Activated CD4-positive, alpha-beta memory T cell treated with anti-CD3 and anti-CD28 coated beads, Interleukin-2, amount 10 ng/mL, durations not matched to agents 7 days and 5 days (primary cell): Measurements from ENCODE around the gene KRT38. TPM values are rescaled to one million over a fixed set of nuclear protein-coding genes. Genes with fewer than 3 reads are reported as not detected.
"Not testable (repeated sequence)": the region's sequence is repeated elsewhere in the genome, so short reads cannot be mapped to it uniquely, and the experiment has no call there.

Source experiments
- CTCF ChIA-PET: fragments of 350-600 bp; sonication (Branson Sonifier 250); formaldehyde crosslinking; loops from one replicate; lab custom pipeline; 2021; ENCODE audit warnings: antibody characterized with exemption, inconsistent platforms; lab: Charles Lee
- POLR2A ChIA-PET: fragments of 350-600 bp; sonication (Branson Sonifier 250); formaldehyde crosslinking; loops from one replicate; lab custom pipeline; 2021; ENCODE audit warnings: antibody characterized with exemption; lab: Charles Lee
- DNase-seq: peaks from one replicate; pipeline ENCODE4 v3.0.0-alpha.2; 2020
- H3K27ac Mint-ChIP-seq: one replicate; pipeline ENCODE4 v1.8.0; 2021; ENCODE audit warnings: mild to moderate bottlenecking, mixed read lengths
- H3K27me3 Mint-ChIP-seq: one replicate; pipeline ENCODE4 v1.8.0; 2021; ENCODE audit warnings: mixed read lengths
- H3K36me3 Mint-ChIP-seq: one replicate; pipeline ENCODE4 v1.8.0; 2021; ENCODE audit warnings: low read depth, mixed read lengths
- H3K4me1 Mint-ChIP-seq: one replicate; pipeline ENCODE4 v1.8.0; 2021; ENCODE audit warnings: mixed read lengths
- H3K4me3 Mint-ChIP-seq: one replicate; pipeline ENCODE4 v1.8.0; 2021; ENCODE audit warnings: mild to moderate bottlenecking, mixed read lengths
- H3K9me3 Mint-ChIP-seq: one replicate; pipeline ENCODE4 v1.8.0; 2021; ENCODE audit warnings: mixed read lengths
- total RNA-seq, 2 experiments: library from RNA; stranded (reverse); gene quantifications; one replicate each; pipeline ENCODE4 v1.2.3, GENCODE V29; 2021

KRT38 gene
- total RNA-seq, 2 experiments from 2014 or later = not detected

- H3K27ac Mint-ChIP-seq = no peak overlapping the region
- no peaks in the 10 kb centered on the region for H3K36me3 Mint-ChIP-seq
- H3K4me1 Mint-ChIP-seq = no peaks in the 10 kb centered on the region
- POLR2A ChIA-PET = interaction anchor here (0.6 kb wide), 1 partner anchor 567 kb away, joined by 3 read pairs; no protein-coding TSS in a partner anchor
- H3K9me3 Mint-ChIP-seq = no peaks in the 10 kb centered on the region
- CTCF ChIA-PET = no interaction called here
- no peak overlapping the region for H3K4me3 Mint-ChIP-seq
- H3K27me3 Mint-ChIP-seq = peaks cover 2% of the 10 kb centered on the region
- DNase-seq = no peak
These were observed 7.2 kb downstream of the KRT38 start for GRCh38 chr17:41433586-41433985.

GRCh38 chr17:41430376-41430775 lies 10.4 kb downstream of the KRT38 start:
- H3K4me1 Mint-ChIP-seq, DNase-seq, H3K27me3 Mint-ChIP-seq, H3K4me3 Mint-ChIP-seq, H3K9me3 Mint-ChIP-seq, CTCF ChIA-PET, H3K27ac Mint-ChIP-seq, H3K36me3 Mint-ChIP-seq, POLR2A ChIA-PET: not testable (repeated sequence)

GRCh38 chr17:41429667-41430066 lies 11.1 kb downstream of the KRT38 start:
- no peaks in the 10 kb centered on the region for H3K9me3 Mint-ChIP-seq
- POLR2A ChIA-PET = no interaction called here
- no peak overlapping the region for H3K27ac Mint-ChIP-seq
- CTCF ChIA-PET = no interaction called here
- no peaks in the 10 kb centered on the region for H3K36me3 Mint-ChIP-seq
- H3K4me1 Mint-ChIP-seq = no peaks in the 10 kb centered on the region
- no peak for DNase-seq
- no peak overlapping the region for H3K4me3 Mint-ChIP-seq
- H3K27me3 Mint-ChIP-seq = peaks cover 2% of the 10 kb centered on the region

- ChIA-PET CTCF (no interaction called here), POLR2A (no interaction called here)
- Mint-ChIP-seq H3K27ac (no peak overlapping the region), H3K4me1 (no peaks in the 10 kb centered on the region), H3K27me3 (peaks cover 2% of the 10 kb centered on the region), H3K36me3 (no peaks in the 10 kb centered on the region), H3K9me3 (no peaks in the 10 kb centered on the region), H3K4me3 (no peak overlapping the region)
- no peak for DNase-seq
These were observed 12.0 kb downstream of the KRT38 start for GRCh38 chr17:41428591-41429291.

- DNase-seq = no peak
- no peak within 1 kb of the TSS for H3K4me3 Mint-ChIP-seq
- CTCF ChIA-PET = no interaction called here
- POLR2A ChIA-PET = no interaction called here
- no peaks in the 10 kb centered on the region for H3K9me3 Mint-ChIP-seq
- H3K27me3 Mint-ChIP-seq = no peaks in the 10 kb centered on the region
- no peaks in the 10 kb centered on the region for H3K36me3 Mint-ChIP-seq
- H3K4me1 Mint-ChIP-seq = no peaks in the 10 kb centered on the region
- no peak within 1 kb of the TSS for H3K27ac Mint-ChIP-seq
These were observed 16.6 kb downstream of the KRT38 start, which contains the start of gene KRT37 for GRCh38 chr17:41424111-41424635. Gene KRT37 (minus strand): TSS chr17:41424585. CDS start chr17:41424523, 62 bp downstream.

- H3K27ac Mint-ChIP-seq, H3K4me1 Mint-ChIP-seq, H3K9me3 Mint-ChIP-seq, H3K4me3 Mint-ChIP-seq, DNase-seq, CTCF ChIA-PET, H3K36me3 Mint-ChIP-seq, POLR2A ChIA-PET, H3K27me3 Mint-ChIP-seq: not testable (repeated sequence)
These were observed 18.2 kb downstream of the KRT38 start for GRCh38 chr17:41422586-41422985.

- Mint-ChIP-seq H3K27me3 (no peaks in the 10 kb centered on the region), H3K4me3 (no peak overlapping the region), H3K36me3 (no peaks in the 10 kb centered on the region), H3K27ac (no peak overlapping the region), H3K9me3 (no peaks in the 10 kb centered on the region), H3K4me1 (no peaks in the 10 kb centered on the region)
- DNase-seq = no peak
- POLR2A ChIA-PET = no interaction called here
- CTCF ChIA-PET = no interaction called here
These were observed 19.2 kb downstream of the KRT38 start for GRCh38 chr17:41421617-41422016.

- Mint-ChIP-seq H3K4me1 (no peaks in the 10 kb centered on the region), H3K36me3 (no peaks in the 10 kb centered on the region), H3K9me3 (no peaks in the 10 kb centered on the region), H3K27me3 (no peaks in the 10 kb centered on the region), H3K27ac (no peak overlapping the region), H3K4me3 (no peak overlapping the region)
- DNase-seq = no peak
- ChIA-PET POLR2A (no interaction called here), CTCF (no interaction called here)
These were observed 19.7 kb downstream of the KRT38 start for GRCh38 chr17:41421116-41421515.

- H3K4me3 Mint-ChIP-seq = no peak overlapping the region
- ChIA-PET POLR2A (no interaction called here), CTCF (no interaction called here)
- no peaks in the 10 kb centered on the region for H3K9me3 Mint-ChIP-seq
- H3K27me3 Mint-ChIP-seq = no peaks in the 10 kb centered on the region
- no peaks in the 10 kb centered on the region for H3K36me3 Mint-ChIP-seq
- no peak for DNase-seq
- H3K27ac Mint-ChIP-seq = no peak overlapping the region
- no peaks in the 10 kb centered on the region for H3K4me1 Mint-ChIP-seq
These were observed 20.6 kb downstream of the KRT38 start for GRCh38 chr17:41420134-41420533.

- Mint-ChIP-seq H3K4me3 (no peak overlapping the region), H3K36me3 (no peaks in the 10 kb centered on the region), H3K9me3 (no peaks in the 10 kb centered on the region), H3K27me3 (no peaks in the 10 kb centered on the region), H3K27ac (no peak overlapping the region), H3K4me1 (no peaks in the 10 kb centered on the region)
- no peak for DNase-seq
- CTCF ChIA-PET = no interaction called here
- POLR2A ChIA-PET = no interaction called here
These were observed 21.1 kb downstream of the KRT38 start for GRCh38 chr17:41419716-41420115.

GRCh38 chr17:41418116-41418860 lies 22.5 kb downstream of the KRT38 start:
- POLR2A ChIA-PET = no interaction called here
- no peaks in the 10 kb centered on the region for H3K9me3 Mint-ChIP-seq
- no peak overlapping the region for H3K27ac Mint-ChIP-seq
- no peaks in the 10 kb centered on the region for H3K4me1 Mint-ChIP-seq
- H3K27me3 Mint-ChIP-seq = no peaks in the 10 kb centered on the region
- DNase-seq = no peak
- CTCF ChIA-PET = interaction anchor here (1.0 to 1.4 kb wide), 3 partner anchors 15 to 110 kb away, joined by 3 to 4 read pairs (median 3); partner anchors contain the start of gene KRTAP16-1
- H3K36me3 Mint-ChIP-seq = no peaks in the 10 kb centered on the region
- no peak overlapping the region for H3K4me3 Mint-ChIP-seq

GRCh38 chr17:41417576-41418015 lies 23.2 kb downstream of the KRT38 start:
- H3K4me1 Mint-ChIP-seq = no peaks in the 10 kb centered on the region
- CTCF ChIA-PET = interaction anchor here (1.0 to 1.4 kb wide), 3 partner anchors 14 to 109 kb away, joined by 3 to 4 read pairs (median 3); partner anchors contain the start of gene KRTAP16-1
- DNase-seq = no peak
- POLR2A ChIA-PET = interaction anchor here (0.8 kb wide), 1 partner anchor 10 kb away, joined by 3 read pairs; no protein-coding TSS in a partner anchor
- H3K27me3 Mint-ChIP-seq = no peaks in the 10 kb centered on the region
- no peak overlapping the region for H3K4me3 Mint-ChIP-seq
- H3K27ac Mint-ChIP-seq = no peak overlapping the region
- H3K36me3 Mint-ChIP-seq = no peaks in the 10 kb centered on the region
- H3K9me3 Mint-ChIP-seq = no peaks in the 10 kb centered on the region

GRCh38 chr17:41417127-41417526 lies 23.7 kb downstream of the KRT38 start:
- no peak for DNase-seq
- ChIA-PET POLR2A (interaction anchor here (0.8 kb wide), 1 partner anchor 9 kb away, joined by 3 read pairs; no protein-coding TSS in a partner anchor), CTCF (interaction anchor here (1.0 to 1.4 kb wide), 3 partner anchors 13 to 108 kb away, joined by 3 to 4 read pairs (median 3); partner anchors contain the start of gene KRTAP16-1)
- Mint-ChIP-seq H3K27ac (no peak overlapping the region), H3K9me3 (no peaks in the 10 kb centered on the region), H3K36me3 (no peaks in the 10 kb centered on the region), H3K27me3 (no peaks in the 10 kb centered on the region), H3K4me3 (no peak overlapping the region), H3K4me1 (no peaks in the 10 kb centered on the region)
